ENCODE results near the gene C10orf120.

GRCh38 chr10:122671355-122671754 lies 28.3 kb downstream of the C10orf120 start:
- TF ChIP-seq REST (IDR thresholded peaks at IDR 0.05; ENCODE audit: unreplicated experiment), result no peak
- TF ChIP-seq CTCF (conservative IDR thresholded peaks at IDR 0.05; ENCODE audit: low read depth in 2 of 2), result no peak

Measured in GM23338 (cell line).